ENCODE results near the gene PDXP. TPM values are rescaled to one million over a fixed set of nuclear protein-coding genes. Genes with fewer than 3 reads are reported as not detected.

PDXP gene
- total RNA-seq, 1 donor = 25.6 TPM

- DNase-seq (ENCODE audit: low read depth in 2 of 3, low spot score in 2 of 3) = peak in 1 of 3 donors; percentile 53
Measured at GRCh38 chr22:37672206-37672919, 13.8 kb downstream of the PDXP start.

GRCh38 chr22:37672920-37673455 lies 14.5 kb downstream of the PDXP start:
- peak in 2 of 3 donors; percentile 52 to 69 for DNase-seq (ENCODE audit: low read depth in 2 of 3, low spot score in 2 of 3)

- no peak for DNase-seq (ENCODE audit: low read depth in 2 of 3, low spot score in 2 of 3)
Measured at GRCh38 chr22:37674248-37674647, 15.7 kb downstream of the PDXP start.

GRCh38 chr22:37674951-37675929 lies 16.7 kb downstream of the PDXP start, which contains the start of gene LGALS1:
Gene LGALS1, plus strand, starts transcription at chr22:37675636. Its CDS starts 67 bp downstream, at chr22:37675703.
- peak in 2 of 3 donors; percentile 77 for DNase-seq (ENCODE audit: low read depth in 2 of 3, low spot score in 2 of 3)

GRCh38 chr22:37675930-37676735 lies 17.6 kb downstream of the PDXP start:
- DNase-seq (ENCODE audit: low read depth in 2 of 3, low spot score in 2 of 3) = no peak

GRCh38 chr22:37676736-37677492 lies 18.4 kb downstream of the PDXP start:
- DNase-seq (ENCODE audit: low read depth in 2 of 3, low spot score in 2 of 3) = peak; percentile 83 to 98 (median 97)

GRCh38 chr22:37677493-37677974 lies 19.0 kb downstream of the PDXP start:
- no peak for DNase-seq (ENCODE audit: low read depth in 2 of 3, low spot score in 2 of 3)

GRCh38 chr22:37678372-37678771 lies 19.8 kb downstream of the PDXP start:
- no peak for DNase-seq (ENCODE audit: low read depth in 2 of 3, low spot score in 2 of 3)

GRCh38 chr22:37679670-37680069 lies 21.1 kb downstream of the PDXP start:
- no peak for DNase-seq (ENCODE audit: low read depth in 2 of 3, low spot score in 2 of 3)

- DNase-seq (ENCODE audit: low read depth in 2 of 3, low spot score in 2 of 3) = no peak
Measured at GRCh38 chr22:37680191-37680851, 21.8 kb downstream of the PDXP start.

GRCh38 chr22:37681001-37681424 lies 22.5 kb downstream of the PDXP start:
- DNase-seq (ENCODE audit: low read depth in 2 of 3, low spot score in 2 of 3) = no peak

- peak; percentile 47 to 79 (median 65) for DNase-seq (ENCODE audit: low read depth in 2 of 3, low spot score in 2 of 3)
Measured at GRCh38 chr22:37681556-37682049, 23.1 kb downstream of the PDXP start.

- no peak for DNase-seq (ENCODE audit: low read depth in 2 of 3, low spot score in 2 of 3)
Measured at GRCh38 chr22:37684803-37685615, 26.5 kb downstream of the PDXP start.

- DNase-seq (ENCODE audit: low read depth in 2 of 3, low spot score in 2 of 3) = peak; percentile 73 to 87 (median 81)
Measured at GRCh38 chr22:37686002-37686982, 27.8 kb downstream of the PDXP start, which contains the start of gene NOL12. Gene NOL12, plus strand, starts transcription at chr22:37686343. Its CDS starts 50 bp downstream, at chr22:37686393.

GRCh38 chr22:37690407-37690806 lies 31.9 kb downstream of the PDXP start:
- no peak for DNase-seq (ENCODE audit: low read depth in 2 of 3, low spot score in 2 of 3)

- no peak for DNase-seq (ENCODE audit: low read depth in 2 of 3, low spot score in 2 of 3)
Measured at GRCh38 chr22:37690901-37691504, 32.5 kb downstream of the PDXP start.
